Gastroesophageal sphincter (tissue), 3 donors: ENCODE data around the gene XPO6.

Source experiments
- CTCF ChIP-seq, 4 experiments: fragments of 200-600 bp in 2 of 4; fragments of 450-650 bp in 2 of 4; sonication (generic) in 1 of 4; IDR thresholded peaks; one replicate each; pipeline ENCODE4 v1.5.1; 2017 to 2019; ENCODE audit warnings: antibody characterized with exemption in 4 of 4, mild to moderate bottlenecking in 2 of 4, moderate library complexity in 2 of 4
- EP300 ChIP-seq: sonication (generic); formaldehyde crosslinking; IDR thresholded peaks from one replicate; pipeline ENCODE4 v1.6.1; 2017; ENCODE audit warnings: antibody characterized with exemption, mild to moderate bottlenecking
- POLR2A ChIP-seq, 2 donors: fragments of 450-650 bp; IDR thresholded peaks; one replicate each; pipeline ENCODE4 v1.6.1; 2017; ENCODE audit warnings: antibody characterized with exemption in 2 of 2, mild to moderate bottlenecking in 2 of 2, moderate library complexity in 1 of 2
- POLR2AphosphoS5 ChIP-seq: sonication (generic); formaldehyde crosslinking; IDR thresholded peaks from one replicate; pipeline ENCODE4 v1.6.1; 2017; ENCODE audit warnings: antibody characterized with exemption

DNA sequence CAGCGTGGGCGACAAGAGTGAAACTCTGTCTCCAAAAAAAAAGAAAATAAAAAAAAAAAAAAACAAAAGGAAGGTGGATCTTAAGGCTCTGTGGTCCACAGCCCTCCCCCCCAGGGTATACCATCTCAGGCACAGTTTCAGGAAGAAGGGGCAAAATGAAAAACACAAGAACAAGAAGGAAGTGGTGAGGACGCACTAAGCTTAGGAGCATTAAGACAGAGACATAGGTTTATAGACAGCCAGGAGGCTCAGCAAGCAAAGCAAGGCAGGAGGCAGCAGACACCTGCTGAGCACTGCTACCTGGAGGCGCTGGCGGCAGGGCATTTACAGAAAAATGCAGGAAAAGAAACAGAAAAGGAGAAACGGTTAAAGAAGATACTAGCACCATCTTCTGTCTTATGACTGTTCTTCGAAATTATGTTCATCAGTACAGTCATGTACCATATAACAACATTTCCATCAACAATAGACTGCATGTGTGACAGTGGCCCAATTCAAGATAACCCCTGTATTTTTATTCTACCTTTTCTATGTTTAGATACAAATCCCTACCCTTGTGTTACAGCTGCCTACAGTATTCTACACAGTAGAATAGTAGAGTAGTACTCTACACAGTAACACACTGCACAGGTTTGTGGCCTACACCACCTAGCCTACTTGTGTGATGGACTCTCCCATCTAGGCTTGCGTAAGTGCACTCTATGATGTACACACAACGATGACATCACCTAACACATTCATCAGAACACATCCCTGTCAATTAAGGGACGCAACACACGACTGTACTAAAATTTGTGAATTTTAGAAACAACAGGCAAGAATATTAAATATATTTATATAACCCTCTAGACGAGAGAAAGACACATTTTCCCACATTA, 62.5 kb downstream of the XPO6 start:
- TF ChIP-seq EP300 (no peak), CTCF (IDR thresholded peaks at IDR 0.05) (no peak), POLR2A (IDR thresholded peaks at IDR 0.05) (no peak), POLR2AphosphoS5 (no peak)
